ENCODE data around the gene HERC3.

The HERC3 gene

GRCh38 chr4:88720451-88721428 is 128.5 kb downstream of the HERC3 start:
- no peak for DNase-seq (ENCODE audit: low read depth)

- DNase-seq (ENCODE audit: low read depth), result no peak
These were observed 130.0 kb downstream of the HERC3 start for GRCh38 chr4:88722276-88722780.

- no peak for DNase-seq (ENCODE audit: low read depth)
These were observed 130.5 kb downstream of the HERC3 start for GRCh38 chr4:88722828-88723227.

GRCh38 chr4:88724406-88724805 is 132.1 kb downstream of the HERC3 start:
- DNase-seq (ENCODE audit: low read depth), result no peak

- DNase-seq (ENCODE audit: low read depth), result no peak
These were observed 132.9 kb downstream of the HERC3 start for GRCh38 chr4:88725143-88725542.

- no peak for DNase-seq (ENCODE audit: low read depth)
These were observed 133.7 kb downstream of the HERC3 start for GRCh38 chr4:88725986-88726385.

- no peak for DNase-seq (ENCODE audit: low read depth)
These were observed 135.9 kb downstream of the HERC3 start for GRCh38 chr4:88728146-88728545.

GRCh38 chr4:88729146-88729760 is 137.0 kb downstream of the HERC3 start:
- no peak for DNase-seq (ENCODE audit: low read depth)

GRCh38 chr4:88730811-88731210 is 138.5 kb downstream of the HERC3 start:
- no peak for DNase-seq (ENCODE audit: low read depth)

- no peak for DNase-seq (ENCODE audit: low read depth)
These were observed 139.1 kb downstream of the HERC3 start for GRCh38 chr4:88731381-88731780.

- DNase-seq (ENCODE audit: low read depth), result no peak
These were observed 140.6 kb downstream of the HERC3 start for GRCh38 chr4:88732714-88733368.

- no peak for DNase-seq (ENCODE audit: low read depth)
These were observed 142.2 kb downstream of the HERC3 start for GRCh38 chr4:88734403-88734949.

GRCh38 chr4:88735564-88735963 is 143.3 kb downstream of the HERC3 start:
- DNase-seq (ENCODE audit: low read depth), result no peak

GRCh38 chr4:88736264-88736663 is 144.0 kb downstream of the HERC3 start:
- DNase-seq (ENCODE audit: low read depth), result no peak

GRCh38 chr4:88737307-88737941 is 145.1 kb downstream of the HERC3 start:
- DNase-seq (ENCODE audit: low read depth), result no peak

GRCh38 chr4:88738180-88738579 is 145.9 kb downstream of the HERC3 start:
- DNase-seq (ENCODE audit: low read depth), result no peak

- DNase-seq (ENCODE audit: low read depth), result no peak
These were observed 150.3 kb downstream of the HERC3 start for GRCh38 chr4:88742561-88742960.

GRCh38 chr4:88743696-88744095 is 151.4 kb downstream of the HERC3 start:
- DNase-seq (ENCODE audit: low read depth), result no peak

- no peak for DNase-seq (ENCODE audit: low read depth)
These were observed 152.3 kb downstream of the HERC3 start for GRCh38 chr4:88744609-88745008.

GRCh38 chr4:88745175-88745574 is 152.9 kb downstream of the HERC3 start:
- DNase-seq (ENCODE audit: low read depth), result no peak

- DNase-seq (ENCODE audit: low read depth), result no peak
These were observed 153.4 kb downstream of the HERC3 start for GRCh38 chr4:88745581-88746163.
